ENCODE measurements around the gene AHDC1.

The AHDC1 gene

GRCh38 chr1:27520651-27521050 is 83.3 kb downstream of the AHDC1 start:
- Histone ChIP-seq H3K36me3 (ENCODE audit: insufficient read depth, low read length) (no peaks in the 10 kb centered on the region), H3K4me1 (ENCODE audit: insufficient read depth, low read length) (peaks cover 30% of the 10 kb centered on the region), H3K9me3 (ENCODE audit: control insufficient read depth, insufficient read depth, low read length) (no peaks in the 10 kb centered on the region), H3K9ac (ENCODE audit: low read depth, low read length) (no peak overlapping the region)

DNA sequence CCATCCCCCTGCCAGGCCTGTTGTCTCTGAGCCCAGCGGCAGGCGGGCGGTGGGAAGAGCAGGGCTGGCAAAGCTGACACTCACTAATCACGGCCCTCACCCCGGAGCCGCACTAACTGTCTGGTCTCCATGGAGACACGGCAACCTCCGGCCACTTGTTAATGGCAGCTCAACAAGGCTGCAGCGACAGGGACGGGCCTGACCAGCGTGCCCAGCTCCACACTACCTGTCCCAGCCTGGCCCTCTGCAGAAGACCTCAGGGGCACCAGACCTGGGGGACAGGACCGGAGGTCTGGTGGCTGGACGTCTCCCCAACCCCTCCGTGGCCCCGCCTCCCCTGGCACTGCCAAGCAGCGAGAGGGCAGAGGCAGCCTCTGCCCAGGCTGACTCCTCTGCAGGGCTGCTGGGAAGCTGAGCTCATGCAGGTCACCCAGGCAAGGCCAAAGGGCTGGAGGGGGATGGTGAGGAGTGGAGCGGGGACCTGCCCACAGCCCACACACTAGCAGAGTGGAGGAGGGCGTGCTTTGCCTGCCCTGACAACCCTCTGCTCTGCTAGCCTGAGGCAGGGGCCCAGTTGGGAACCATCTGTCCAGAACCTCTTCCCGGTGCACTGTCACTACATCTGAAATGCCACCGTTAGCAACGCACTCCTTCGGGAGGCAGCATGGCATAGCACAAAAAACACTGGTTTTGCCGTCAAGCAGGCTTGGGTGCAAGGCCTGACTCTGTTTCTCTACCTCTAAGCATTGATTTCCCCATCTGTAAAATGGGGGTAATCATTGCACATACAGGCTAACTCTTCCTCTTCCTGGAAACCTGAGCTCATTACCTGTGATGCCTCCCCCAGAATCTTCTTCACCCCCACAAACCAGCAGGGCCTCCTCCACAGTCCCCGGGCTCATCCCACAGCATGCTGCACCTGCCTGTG is 84.3 kb downstream of the AHDC1 start:
- no peak overlapping the region for H3K9ac ChIP-seq (ENCODE audit: low read depth, low read length)
- no peaks in the 10 kb centered on the region for H3K36me3 ChIP-seq (ENCODE audit: insufficient read depth, low read length)
- no peaks in the 10 kb centered on the region for H3K9me3 ChIP-seq (ENCODE audit: control insufficient read depth, insufficient read depth, low read length)
- H3K4me1 ChIP-seq (ENCODE audit: insufficient read depth, low read length): peaks cover 23% of the 10 kb centered on the region

DNA sequence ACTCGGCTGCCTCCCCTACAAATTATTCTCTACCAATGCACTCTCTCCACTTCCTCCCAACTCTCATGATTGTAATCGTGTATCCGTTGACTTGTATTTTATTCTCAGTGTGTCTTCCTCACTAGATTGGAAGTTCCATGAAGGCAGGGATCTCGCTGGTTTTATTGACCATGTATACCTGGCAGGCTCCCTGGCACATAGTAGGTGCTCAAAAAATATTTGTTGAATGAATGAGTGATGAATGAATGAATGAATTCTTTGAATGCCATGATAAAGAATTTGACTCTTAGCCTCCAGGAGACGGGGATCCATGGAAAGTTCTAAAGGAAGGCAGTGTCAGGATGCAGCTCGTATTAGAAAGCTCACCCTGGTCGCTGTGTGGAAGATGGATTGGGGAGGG is 85.1 kb downstream of the AHDC1 start:
- H3K9me3 ChIP-seq (ENCODE audit: control insufficient read depth, insufficient read depth, low read length): no peaks in the 10 kb centered on the region
- H3K9ac ChIP-seq (ENCODE audit: low read depth, low read length): no peak overlapping the region
- H3K4me1 ChIP-seq (ENCODE audit: insufficient read depth, low read length): peaks cover 18% of the 10 kb centered on the region
- no peaks in the 10 kb centered on the region for H3K36me3 ChIP-seq (ENCODE audit: insufficient read depth, low read length)

- H3K36me3 ChIP-seq (ENCODE audit: insufficient read depth, low read length): no peaks in the 10 kb centered on the region
- H3K4me1 ChIP-seq (ENCODE audit: insufficient read depth, low read length): peaks cover 11% of the 10 kb centered on the region; the same call in 1 of the 2 replicates
- no peak overlapping the region for H3K9ac ChIP-seq (ENCODE audit: low read depth, low read length)
- H3K9me3 ChIP-seq (ENCODE audit: control insufficient read depth, insufficient read depth, low read length): no peaks in the 10 kb centered on the region
These were observed 85.8 kb downstream of the AHDC1 start for GRCh38 chr1:27517907-27518718.

DNA sequence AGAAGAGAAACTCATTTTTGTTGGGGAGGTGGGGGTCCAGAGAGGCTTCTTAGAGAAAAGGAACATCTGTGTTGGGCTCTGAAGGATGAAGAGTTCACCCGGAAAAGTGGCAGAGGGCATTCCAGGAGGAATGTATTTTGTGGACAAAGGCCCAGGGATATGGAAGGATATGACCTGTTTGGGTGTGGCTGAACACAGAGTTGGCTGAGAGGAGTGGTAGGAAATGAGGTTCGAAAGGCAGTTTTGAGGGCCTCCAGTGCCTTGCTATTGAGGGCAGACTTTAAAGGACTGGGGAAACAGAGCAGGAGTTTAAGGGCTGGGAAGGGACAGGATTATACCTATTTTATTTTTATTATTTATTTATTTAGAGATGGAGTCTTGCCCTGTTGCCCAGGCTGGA is 86.6 kb downstream of the AHDC1 start:
- H3K4me1 ChIP-seq (ENCODE audit: insufficient read depth, low read length): peaks cover 4% of the 10 kb centered on the region; the same call in 1 of the 2 replicates
- H3K9ac ChIP-seq (ENCODE audit: low read depth, low read length): no peak overlapping the region
- H3K36me3 ChIP-seq (ENCODE audit: insufficient read depth, low read length): no peaks in the 10 kb centered on the region
- no peaks in the 10 kb centered on the region for H3K9me3 ChIP-seq (ENCODE audit: control insufficient read depth, insufficient read depth, low read length)

- H3K9me3 ChIP-seq (ENCODE audit: control insufficient read depth, insufficient read depth, low read length): no peaks in the 10 kb centered on the region
- no peak overlapping the region for H3K9ac ChIP-seq (ENCODE audit: low read depth, low read length)
- no peaks in the 10 kb centered on the region for H3K36me3 ChIP-seq (ENCODE audit: insufficient read depth, low read length)
- peaks cover 4% of the 10 kb centered on the region; the same call in 1 of the 2 replicates for H3K4me1 ChIP-seq (ENCODE audit: insufficient read depth, low read length)
These were observed 88.3 kb downstream of the AHDC1 start for GRCh38 chr1:27515626-27516025.

- no peaks in the 10 kb centered on the region; the same call in 1 of the 2 replicates for H3K4me1 ChIP-seq (ENCODE audit: insufficient read depth, low read length)
- no peak overlapping the region for H3K9ac ChIP-seq (ENCODE audit: low read depth, low read length)
- H3K9me3 ChIP-seq (ENCODE audit: control insufficient read depth, insufficient read depth, low read length): no peaks in the 10 kb centered on the region
- no peaks in the 10 kb centered on the region for H3K36me3 ChIP-seq (ENCODE audit: insufficient read depth, low read length)
These were observed 90.0 kb downstream of the AHDC1 start for GRCh38 chr1:27513958-27514357.

DNA sequence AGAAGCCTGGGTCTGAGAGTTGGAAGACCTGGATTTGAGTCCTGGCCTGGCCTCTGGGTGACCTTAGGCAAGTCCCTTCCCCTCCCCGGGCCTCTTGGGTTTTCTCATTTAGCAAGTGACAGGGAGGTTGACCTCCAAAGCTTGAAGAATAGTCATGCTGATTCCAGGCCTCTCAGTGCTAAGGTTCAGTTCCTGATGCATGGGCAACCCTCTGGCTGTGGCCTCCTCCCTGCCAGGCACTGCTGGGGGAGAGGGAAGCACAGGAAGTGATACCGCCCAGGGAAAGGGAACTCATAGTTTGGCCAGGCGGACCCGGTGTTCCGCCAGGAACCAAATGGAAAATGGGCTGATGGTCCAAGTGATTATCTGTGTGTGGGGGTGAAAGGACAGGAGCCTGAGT is 90.4 kb downstream of the AHDC1 start:
- Histone ChIP-seq H3K9ac (ENCODE audit: low read depth, low read length) (no peak overlapping the region), H3K36me3 (ENCODE audit: insufficient read depth, low read length) (no peaks in the 10 kb centered on the region), H3K9me3 (ENCODE audit: control insufficient read depth, insufficient read depth, low read length) (no peaks in the 10 kb centered on the region), H3K4me1 (ENCODE audit: insufficient read depth, low read length) (no peaks in the 10 kb centered on the region)

DNA sequence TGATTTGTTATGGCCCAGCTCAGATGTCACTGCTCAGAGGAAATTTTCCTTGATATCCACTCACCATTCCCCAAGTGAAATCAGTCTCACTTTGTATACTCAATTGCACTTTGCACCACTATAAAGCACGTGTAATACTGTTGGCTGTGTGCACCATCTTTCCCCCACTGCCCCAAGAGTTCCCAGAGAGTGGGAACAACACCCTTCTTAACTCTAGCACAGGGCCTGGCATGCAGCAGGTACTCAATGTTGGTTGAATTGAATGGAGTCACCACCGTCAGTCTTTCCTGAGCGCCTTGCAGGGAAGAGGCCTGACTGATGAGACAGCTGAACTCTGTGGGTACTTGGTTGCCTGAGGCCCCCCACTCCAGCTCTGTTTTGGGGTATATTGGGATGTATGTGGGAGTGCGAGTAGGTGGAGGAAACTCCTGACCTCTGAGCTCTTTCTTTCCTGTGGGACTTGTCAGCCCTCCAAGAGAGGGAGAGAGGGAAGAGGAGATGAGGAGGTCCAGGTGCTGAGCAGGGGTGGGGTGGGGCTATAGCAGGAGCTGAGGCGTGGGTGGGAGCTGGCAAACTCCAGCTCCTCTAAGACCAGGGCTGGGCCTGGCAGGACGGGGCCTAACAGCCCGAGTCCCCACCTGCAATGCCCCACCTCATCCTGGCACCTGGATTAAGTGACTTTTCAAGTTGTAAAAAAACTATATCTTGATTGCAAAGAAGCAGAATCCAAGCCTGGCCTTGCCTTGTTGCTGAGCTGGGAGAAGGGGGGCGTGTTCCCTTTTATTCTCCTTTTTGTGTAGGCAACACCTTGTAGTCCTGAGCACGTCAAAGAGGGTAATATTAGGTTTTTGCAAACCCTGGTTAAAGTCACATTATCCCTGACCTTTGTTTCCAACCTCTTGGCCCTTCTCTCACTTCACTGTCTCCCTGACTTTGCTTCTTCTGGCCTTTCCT is 94.5 kb downstream of the AHDC1 start:
- no peaks in the 10 kb centered on the region for H3K9me3 ChIP-seq (ENCODE audit: control insufficient read depth, insufficient read depth, low read length)
- no peak overlapping the region for H3K9ac ChIP-seq (ENCODE audit: low read depth, low read length)
- peaks cover 3% of the 10 kb centered on the region; the same call in 1 of the 2 replicates for H3K4me1 ChIP-seq (ENCODE audit: insufficient read depth, low read length)
- no peaks in the 10 kb centered on the region for H3K36me3 ChIP-seq (ENCODE audit: insufficient read depth, low read length)

GRCh38 chr1:27507960-27508665 is 95.8 kb downstream of the AHDC1 start:
- Histone ChIP-seq H3K36me3 (ENCODE audit: insufficient read depth, low read length) (no peaks in the 10 kb centered on the region), H3K9me3 (ENCODE audit: control insufficient read depth, insufficient read depth, low read length) (no peaks in the 10 kb centered on the region), H3K4me1 (ENCODE audit: insufficient read depth, low read length) (peaks cover 10% of the 10 kb centered on the region), H3K9ac (ENCODE audit: low read depth, low read length) (no peak overlapping the region)

DNA sequence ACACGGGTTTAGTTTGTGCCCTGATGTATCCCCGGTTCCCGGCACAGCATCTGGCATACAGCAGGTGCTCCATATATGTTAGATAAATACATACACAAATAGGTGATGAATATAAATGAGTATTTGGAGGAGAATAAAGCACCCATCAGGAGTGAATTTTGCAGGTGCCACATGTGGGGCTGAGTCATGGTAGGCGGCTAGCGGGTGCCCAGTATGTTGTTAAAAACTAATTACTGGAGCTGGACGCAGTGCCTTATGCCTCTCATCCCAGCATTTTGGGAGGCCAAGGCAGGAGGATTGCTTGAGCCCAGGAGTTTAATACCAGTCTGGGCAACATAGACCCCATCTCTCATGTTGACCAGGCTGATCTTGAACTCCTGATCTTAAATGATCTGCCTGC is 97.2 kb downstream of the AHDC1 start:
- Histone ChIP-seq H3K9ac (ENCODE audit: low read depth, low read length) (no peak overlapping the region), H3K36me3 (ENCODE audit: insufficient read depth, low read length) (no peaks in the 10 kb centered on the region), H3K9me3 (ENCODE audit: control insufficient read depth, insufficient read depth, low read length) (no peaks in the 10 kb centered on the region), H3K4me1 (ENCODE audit: insufficient read depth, low read length) (peaks cover 10% of the 10 kb centered on the region)

GRCh38 chr1:27505420-27505680 is 98.6 kb downstream of the AHDC1 start:
- no peak overlapping the region for H3K9ac ChIP-seq (ENCODE audit: low read depth, low read length)

GRCh38 chr1:27504588-27505419 is 99.1 kb downstream of the AHDC1 start:
- Histone ChIP-seq H3K36me3 (ENCODE audit: insufficient read depth, low read length) (no peaks in the 10 kb centered on the region), H3K4me1 (ENCODE audit: insufficient read depth, low read length) (peaks cover 10% of the 10 kb centered on the region), H3K9me3 (ENCODE audit: control insufficient read depth, insufficient read depth, low read length) (no peaks in the 10 kb centered on the region), H3K9ac (ENCODE audit: low read depth, low read length) (no peak overlapping the region)

More at GRCh38 chr1:27505420-27505680, 98.6 kb downstream of the AHDC1 start:
- Histone ChIP-seq H3K4me1 (ENCODE audit: insufficient read depth, low read length) (peaks cover 10% of the 10 kb centered on the region), H3K9me3 (ENCODE audit: control insufficient read depth, insufficient read depth, low read length) (no peaks in the 10 kb centered on the region), H3K36me3 (ENCODE audit: insufficient read depth, low read length) (no peaks in the 10 kb centered on the region)

Data from ES-I3 (cell line).